SK-N-SH treated with all-trans-retinoic acid at 6 μM for 48 hours (cell line): Measurements from ENCODE around the gene PLD3.

ENCODE experiments used
- ATAC-seq: fragments of 200-7000 bp; cut with Tn5 transposase; 3 replicates; pipeline ENCODE4 v1.9.1; 2020; ENCODE audit warnings: mild to moderate bottlenecking, moderate library complexity
- ARNTL ChIP-seq: fragments of 450-650 bp; formaldehyde crosslinking; IDR thresholded peaks from 2 replicates; pipeline ENCODE4 v1.5.0; 2020; ENCODE audit warnings: low read depth, mild to moderate bottlenecking, moderate library complexity, borderline replicate concordance
- BACH2 ChIP-seq: fragments of 250-450 bp; sonication (Bioruptor Pico); IDR thresholded peaks from 2 replicates; pipeline ENCODE4 v1.9.0; 2021; ENCODE audit warnings: mild to moderate bottlenecking, borderline replicate concordance
- CREB5 ChIP-seq: fragments of 250-450 bp; sonication (Bioruptor Pico); IDR thresholded peaks from 2 replicates; pipeline ENCODE4 v1.5.1; 2020; ENCODE audit warnings: low read depth, mild to moderate bottlenecking, moderate library complexity
- CSDC2 ChIP-seq: fragments of 250-450 bp; sonication (Bioruptor Pico); IDR thresholded peaks from 2 replicates; pipeline ENCODE4 v1.5.0; 2020; ENCODE audit warnings: mild to moderate bottlenecking, moderate library complexity
- CSRNP3 ChIP-seq: fragments of 250-450 bp; sonication (Bioruptor Pico); IDR thresholded peaks from 2 replicates; pipeline ENCODE4 v1.5.1; 2021; ENCODE audit warnings: mild to moderate bottlenecking, moderate library complexity
- ESRRG ChIP-seq: fragments of 250-450 bp; sonication (Bioruptor Pico); IDR thresholded peaks from 2 replicates; pipeline ENCODE4 v1.6.1; 2021; ENCODE audit warnings: mild to moderate bottlenecking
- GLIS3 ChIP-seq: fragments of 250-450 bp; sonication (Bioruptor Pico); IDR thresholded peaks from 2 replicates; pipeline ENCODE4 v1.5.0; 2020; ENCODE audit warnings: mild to moderate bottlenecking, moderate library complexity
- ISL1 ChIP-seq: fragments of 250-450 bp; sonication (Bioruptor Pico); IDR thresholded peaks from 2 replicates; pipeline ENCODE4 v2.1.2; 2022; ENCODE audit warnings: mild to moderate bottlenecking, moderate library complexity
- OSR1 ChIP-seq: fragments of 250-450 bp; sonication (Bioruptor Pico); IDR thresholded peaks from 2 replicates; pipeline ENCODE4 v1.8.0; 2022; ENCODE audit warnings: moderate library complexity, mild to moderate bottlenecking, inconsistent platforms
- PATZ1 ChIP-seq: fragments of 250-450 bp; sonication (Bioruptor Pico); IDR thresholded peaks from 2 replicates; pipeline ENCODE4 v1.8.0; 2020; ENCODE audit warnings: mild to moderate bottlenecking, moderate library complexity, borderline replicate concordance
- POU6F1 ChIP-seq: fragments of 250-450 bp; sonication (Bioruptor Pico); IDR thresholded peaks from 2 replicates; pipeline ENCODE4 v1.8.0; 2021; ENCODE audit warnings: low read depth, mild to moderate bottlenecking, moderate library complexity, borderline replicate concordance
- PPARA ChIP-seq: fragments of 250-450 bp; sonication (Bioruptor Pico); IDR thresholded peaks from 2 replicates; pipeline ENCODE4 v1.5.0; 2020; ENCODE audit warnings: mild to moderate bottlenecking, borderline replicate concordance
- RARB ChIP-seq: fragments of 250-450 bp; sonication (Bioruptor Pico); IDR thresholded peaks from 2 replicates; pipeline ENCODE4 v1.8.0; 2021; ENCODE audit warnings: mild to moderate bottlenecking, moderate library complexity
- SNAI2 ChIP-seq: fragments of 250-450 bp; sonication (Bioruptor Pico); IDR thresholded peaks from 2 replicates; pipeline ENCODE4 v1.5.0; 2020; ENCODE audit warnings: mild to moderate bottlenecking, moderate library complexity
- TCF4 ChIP-seq: fragments of 250-450 bp; sonication (Bioruptor Pico); IDR thresholded peaks from 2 replicates; pipeline ENCODE4 v1.8.0; 2021; ENCODE audit warnings: mild to moderate bottlenecking, moderate library complexity, borderline replicate concordance
- TOX ChIP-seq: fragments of 250-450 bp; sonication (Bioruptor Pico); IDR thresholded peaks from 2 replicates; pipeline ENCODE4 v1.8.0; 2021; ENCODE audit warnings: mild to moderate bottlenecking, moderate library complexity, borderline replicate concordance
- TSHZ2 ChIP-seq: fragments of 250-450 bp; sonication (Bioruptor Pico); IDR thresholded peaks from 2 replicates; pipeline ENCODE4 v1.5.0; 2020; ENCODE audit warnings: mild to moderate bottlenecking, moderate library complexity
- ZC3H10 ChIP-seq: fragments of 250-450 bp; sonication (Bioruptor Pico); IDR thresholded peaks from 2 replicates; pipeline ENCODE4 v1.5.1; 2021; ENCODE audit warnings: mild to moderate bottlenecking, moderate library complexity
- ZFP3 ChIP-seq: fragments of 250-450 bp; sonication (Bioruptor Pico); IDR thresholded peaks from 2 replicates; pipeline ENCODE4 v1.5.0; 2020; ENCODE audit warnings: mild to moderate bottlenecking, moderate library complexity
- ZNF565 ChIP-seq: fragments of 450-650 bp; formaldehyde crosslinking; conservative IDR thresholded peaks from 2 replicates; pipeline ENCODE4 v1.5.0; 2020; ENCODE audit warnings: low read depth, mild to moderate bottlenecking, moderate library complexity
- ZNF70 ChIP-seq: fragments of 450-650 bp; formaldehyde crosslinking; IDR thresholded peaks from 2 replicates; pipeline ENCODE4 v1.5.0; 2020; ENCODE audit warnings: mild to moderate bottlenecking, moderate library complexity
- ZNF8 ChIP-seq: fragments of 450-650 bp; formaldehyde crosslinking; IDR thresholded peaks from 2 replicates; pipeline ENCODE4 v1.5.0; 2020; ENCODE audit warnings: mild to moderate bottlenecking, moderate library complexity

Gene PLD3

GRCh38 chr19:40393894-40394815 is 45.7 kb downstream of the PLD3 start:
- no peak for ATAC-seq
- TF ChIP-seq ZNF565: no peak
- TF ChIP-seq CSDC2 (CRISPR knock-in tag): no peak
- TF ChIP-seq GLIS3 (CRISPR knock-in tag): no peak
- no peak for TF ChIP-seq BACH2
- no peak for TF ChIP-seq OSR1 (CRISPR knock-in tag)
- TF ChIP-seq ARNTL (CRISPR knock-in tag): no peak
- TF ChIP-seq CSRNP3 (CRISPR knock-in tag): no peak
- TF ChIP-seq TOX: no peak
- no peak for TF ChIP-seq POU6F1 (CRISPR knock-in tag)
- no peak for TF ChIP-seq ZNF8 (CRISPR knock-in tag)
- no peak for TF ChIP-seq ESRRG (CRISPR knock-in tag)
- TF ChIP-seq PPARA (CRISPR knock-in tag): no peak
- TF ChIP-seq RARB (CRISPR knock-in tag): no peak
- no peak for TF ChIP-seq TSHZ2 (CRISPR knock-in tag)
- no peak for TF ChIP-seq SNAI2 (CRISPR knock-in tag)
- no peak for TF ChIP-seq ZFP3 (CRISPR knock-in tag)
- TF ChIP-seq PATZ1 (CRISPR knock-in tag): no peak
- no peak for TF ChIP-seq CREB5
- TF ChIP-seq ISL1: no peak

GRCh38 chr19:40394816-40395210 is 46.3 kb downstream of the PLD3 start:
- no peak for ATAC-seq
- no peak for TF ChIP-seq ZC3H10
- TF ChIP-seq CSDC2 (CRISPR knock-in tag): no peak
- no peak for TF ChIP-seq ZNF565
- no peak for TF ChIP-seq OSR1 (CRISPR knock-in tag)
- no peak for TF ChIP-seq ARNTL (CRISPR knock-in tag)
- no peak for TF ChIP-seq ISL1
- TF ChIP-seq PPARA (CRISPR knock-in tag): no peak
- no peak for TF ChIP-seq ZNF70
- TF ChIP-seq SNAI2 (CRISPR knock-in tag): no peak
- no peak for TF ChIP-seq TSHZ2 (CRISPR knock-in tag)
- no peak for TF ChIP-seq PATZ1 (CRISPR knock-in tag)
- TF ChIP-seq TCF4 (CRISPR knock-in tag): no peak
- no peak for TF ChIP-seq POU6F1 (CRISPR knock-in tag)
- TF ChIP-seq ZFP3 (CRISPR knock-in tag): no peak
